ENCODE data around the gene TRIM73.
"Not testable (repeated sequence)": the region's sequence is repeated elsewhere in the genome, so short reads cannot be mapped to it uniquely, and the experiment has no call there.

DNA sequence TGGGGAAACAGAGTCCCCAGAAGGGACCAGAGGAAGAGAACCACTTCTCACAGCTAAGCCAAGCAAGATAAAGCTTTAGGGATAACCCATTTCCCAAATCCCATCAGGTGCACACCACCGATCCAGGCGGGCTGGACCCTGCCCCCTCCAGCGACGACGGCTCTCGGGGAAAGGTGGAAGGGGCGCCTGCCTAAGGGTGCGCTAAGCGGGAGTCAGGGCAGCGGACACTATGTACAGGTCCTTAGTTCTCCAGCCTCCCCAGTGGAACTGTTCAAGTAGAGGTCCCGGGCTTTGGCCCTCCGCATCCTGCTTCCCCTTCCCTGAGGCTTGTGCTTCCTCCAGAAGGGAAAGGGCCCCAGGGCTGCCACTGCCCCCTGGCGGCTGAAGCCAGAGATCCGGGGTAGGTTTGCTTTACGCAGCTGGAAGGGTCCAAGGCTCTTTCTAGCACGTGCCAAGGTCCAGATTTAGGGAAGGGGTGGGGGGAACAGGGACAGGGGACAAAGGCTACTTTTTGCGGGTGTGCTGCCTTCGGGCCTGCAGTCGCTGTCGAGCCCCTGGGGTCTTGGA is 22.9 kb downstream of the TRIM73 start:
- TF ChIP-seq, protein P1, sequence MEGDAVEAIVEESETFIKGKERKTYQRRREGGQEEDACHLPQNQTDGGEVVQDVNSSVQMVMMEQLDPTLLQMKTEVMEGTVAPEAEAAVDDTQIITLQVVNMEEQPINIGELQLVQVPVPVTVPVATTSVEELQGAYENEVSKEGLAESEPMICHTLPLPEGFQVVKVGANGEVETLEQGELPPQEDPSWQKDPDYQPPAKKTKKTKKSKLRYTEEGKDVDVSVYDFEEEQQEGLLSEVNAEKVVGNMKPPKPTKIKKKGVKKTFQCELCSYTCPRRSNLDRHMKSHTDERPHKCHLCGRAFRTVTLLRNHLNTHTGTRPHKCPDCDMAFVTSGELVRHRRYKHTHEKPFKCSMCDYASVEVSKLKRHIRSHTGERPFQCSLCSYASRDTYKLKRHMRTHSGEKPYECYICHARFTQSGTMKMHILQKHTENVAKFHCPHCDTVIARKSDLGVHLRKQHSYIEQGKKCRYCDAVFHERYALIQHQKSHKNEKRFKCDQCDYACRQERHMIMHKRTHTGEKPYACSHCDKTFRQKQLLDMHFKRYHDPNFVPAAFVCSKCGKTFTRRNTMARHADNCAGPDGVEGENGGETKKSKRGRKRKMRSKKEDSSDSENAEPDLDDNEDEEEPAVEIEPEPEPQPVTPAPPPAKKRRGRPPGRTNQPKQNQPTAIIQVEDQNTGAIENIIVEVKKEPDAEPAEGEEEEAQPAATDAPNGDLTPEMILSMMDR (conservative IDR thresholded peaks at IDR 0.05; ENCODE audit: low read depth, low read length) = not testable (repeated sequence)
- not testable (repeated sequence) for TF ChIP-seq EZH2 (IDR thresholded peaks at IDR 0.05; ENCODE audit: borderline replicate concordance, low read depth, low read length, poor library complexity, severe bottlenecking)

All from A673 (cell line).